Stimulated activated CD8-positive, alpha-beta memory T cell treated with anti-CD3 and anti-CD28 coated beads, Interleukin-15, amount 100 ng/mL, for 24 hours (primary cell): ENCODE data around the gene LCE3B.
"Not testable (repeated sequence)": the region's sequence is repeated elsewhere in the genome, so short reads cannot be mapped to it uniquely, and the experiment has no call there.

ENCODE experiments used
- DNase-seq: peaks from one replicate; pipeline ENCODE4 v3.0.0-alpha.2; 2020; ENCODE audit warnings: low read depth

The LCE3B gene

DNA sequence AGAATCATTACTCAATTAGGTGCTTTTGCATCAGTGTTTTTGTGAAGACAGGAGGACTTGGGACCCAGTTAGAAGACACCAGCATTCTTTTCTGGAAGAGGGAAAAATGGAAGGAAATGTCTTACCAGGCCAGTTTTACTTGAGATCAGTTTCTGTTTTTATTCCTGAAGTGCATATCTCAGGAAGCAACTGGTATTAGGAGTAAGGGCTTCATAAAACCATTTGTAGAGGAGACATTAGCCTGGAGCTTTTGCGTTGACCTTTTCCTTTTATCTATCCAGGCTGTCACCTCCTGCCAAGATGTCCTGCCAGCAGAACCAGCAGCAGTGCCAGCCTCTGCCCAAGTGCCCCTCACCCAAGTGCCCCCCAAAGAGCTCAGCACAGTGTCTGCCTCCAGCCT, at the start of gene LCE3B:
Gene LCE3B (plus strand): TSS at position 301 of the 400 bp plus-strand sequence. CDS start 0 bp downstream, at position 301.
- no peak for DNase-seq

DNA sequence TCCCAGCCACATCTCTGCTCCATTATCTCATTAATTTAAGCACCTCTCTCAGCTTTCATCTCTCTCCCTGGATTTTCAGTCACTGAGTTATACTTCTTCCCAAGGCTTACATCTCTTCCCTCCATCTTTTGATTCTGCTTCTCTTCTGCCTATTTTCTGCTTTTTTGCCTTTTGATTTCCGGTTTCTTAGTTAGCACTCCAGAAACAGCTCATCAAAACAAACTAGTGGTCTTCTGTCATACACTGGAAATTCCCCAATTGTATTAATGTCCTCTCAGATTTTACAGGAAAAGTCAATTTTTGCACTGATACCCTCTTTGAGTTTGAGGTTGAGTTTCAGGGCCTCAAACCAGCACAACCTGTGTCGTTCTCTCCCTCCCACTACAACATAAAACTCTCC, 48.5 kb upstream of the LCE3B start:
- DNase-seq: no peak

DNA sequence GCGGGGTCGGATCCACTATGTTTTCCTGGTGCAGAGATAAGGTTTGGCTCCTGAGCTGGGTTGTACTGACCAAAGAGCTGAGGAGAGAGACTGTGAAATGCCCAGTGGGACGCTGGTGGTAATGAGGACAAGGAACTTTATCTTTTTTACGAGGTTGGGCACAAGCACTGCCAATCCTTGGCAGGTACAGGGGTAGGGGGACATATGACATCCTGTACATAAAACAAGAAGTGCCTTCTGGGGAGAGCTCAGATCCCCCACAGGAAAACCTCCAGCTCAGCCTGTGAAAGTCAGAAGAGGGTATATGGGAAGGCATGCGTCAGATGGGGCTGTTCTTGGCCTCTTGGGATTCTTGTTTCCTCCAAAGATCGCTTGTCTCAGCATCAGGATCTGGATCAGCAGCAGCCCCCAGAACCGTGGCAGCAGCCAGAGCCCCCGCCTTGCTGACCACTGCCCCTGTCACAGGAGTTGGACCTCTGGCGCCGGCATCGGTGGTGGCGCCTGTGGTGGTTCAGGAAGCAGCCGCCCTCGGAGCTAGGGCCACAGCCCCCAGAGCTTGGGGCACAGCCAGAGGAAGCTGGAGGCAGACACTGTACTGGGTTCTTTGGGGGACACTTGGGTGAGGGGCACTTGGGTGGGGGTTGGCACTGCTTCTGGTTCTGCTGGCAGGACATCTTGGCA, 47.9 kb upstream of the LCE3B start:
- DNase-seq: no peak

- DNase-seq: no peak
These were observed 46.9 kb upstream of the LCE3B start, which contains the start of gene LCE3E for GRCh38 chr1:152566681-152567080. TSS of gene LCE3E (minus strand) at chr1:152566780. CDS start at chr1:152566208, 572 bp downstream.

DNA sequence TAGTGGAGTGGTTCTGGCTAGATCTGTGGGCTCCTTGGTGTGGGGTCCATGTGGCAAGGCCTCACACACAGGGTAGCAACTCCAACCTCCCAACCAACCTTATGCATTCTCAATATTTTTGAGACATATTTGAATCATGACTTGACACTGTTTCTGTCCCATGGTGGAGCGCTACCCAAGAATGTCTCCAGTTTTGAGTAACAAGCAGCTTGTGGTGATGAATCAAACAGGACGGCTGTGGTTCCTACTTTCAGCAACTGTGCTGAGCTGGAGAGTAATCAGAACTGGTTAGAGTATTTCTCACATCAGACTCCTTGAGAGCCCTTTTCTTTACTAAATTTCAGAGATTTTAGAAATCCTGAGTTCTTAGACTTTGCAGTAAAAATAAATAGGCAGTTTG, 36.4 kb upstream of the LCE3B start:
- no peak for DNase-seq

DNA sequence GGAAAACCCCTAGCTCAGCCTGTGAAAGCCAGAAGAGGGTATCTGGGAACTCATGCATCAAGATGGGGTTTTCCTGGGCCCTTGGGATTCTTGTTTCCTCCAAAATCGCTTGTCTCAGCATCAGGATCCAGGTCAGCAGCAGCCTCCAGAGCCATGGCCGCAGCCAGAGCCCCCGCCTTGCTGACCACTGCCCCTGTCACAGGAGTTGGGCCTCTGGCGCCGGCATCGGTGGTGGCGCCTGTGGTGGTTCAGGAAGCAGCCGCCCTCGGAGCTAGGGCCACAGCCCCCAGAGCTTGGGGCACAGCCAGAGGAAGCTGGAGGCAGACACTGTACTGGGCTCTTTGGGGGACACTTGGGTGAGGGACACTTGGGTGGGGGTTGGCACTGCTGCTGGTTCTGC, 34.1 kb upstream of the LCE3B start:
- DNase-seq: not testable (repeated sequence)

DNA sequence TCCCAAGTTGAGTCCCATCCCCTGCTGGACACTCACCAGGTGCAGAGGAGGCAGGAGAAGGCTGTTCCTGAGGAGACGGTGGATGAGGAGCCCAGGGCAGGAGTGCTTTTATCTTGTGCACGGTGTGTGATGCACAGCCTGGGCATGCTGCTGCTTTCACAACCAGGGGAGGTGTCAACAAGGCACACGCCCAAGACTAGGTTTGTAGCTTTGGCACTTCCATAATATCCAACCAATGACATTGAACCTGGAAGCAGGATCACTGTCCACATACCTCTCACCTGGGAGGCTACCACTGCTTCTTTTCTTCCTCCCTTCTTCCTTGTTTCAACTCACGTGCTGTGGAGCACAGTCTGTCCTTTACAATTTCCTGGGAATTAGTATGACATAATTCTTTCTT, 33.2 kb upstream of the LCE3B start, which contains the start of gene LCE3D:
Gene LCE3D (minus strand): TSS at position 84 of the 400 bp plus-strand sequence. CDS start 580 bp downstream, outside the sequence.
- no peak for DNase-seq

GRCh38 chr1:152582647-152583046, 31.0 kb upstream of the LCE3B start:
- DNase-seq: no peak

DNA sequence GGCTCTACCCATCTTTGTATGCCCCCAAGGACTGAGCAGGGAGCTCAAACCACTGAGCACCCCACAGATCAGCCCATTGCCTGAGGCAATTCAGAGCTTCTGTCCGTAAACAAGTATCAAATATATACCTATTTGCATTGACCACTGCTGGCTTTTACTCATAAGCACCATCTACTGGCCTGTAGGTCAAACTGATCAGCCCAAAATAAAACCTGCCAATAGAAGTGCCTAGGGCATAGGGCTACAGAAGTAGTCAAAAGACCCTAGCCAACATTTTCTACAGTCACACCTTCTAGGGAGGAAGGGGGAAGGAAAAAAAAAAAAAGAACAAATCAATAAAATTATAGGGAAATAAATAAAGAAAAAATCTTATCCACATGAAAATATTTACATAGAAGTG, 28.0 kb upstream of the LCE3B start:
- no peak for DNase-seq

DNA sequence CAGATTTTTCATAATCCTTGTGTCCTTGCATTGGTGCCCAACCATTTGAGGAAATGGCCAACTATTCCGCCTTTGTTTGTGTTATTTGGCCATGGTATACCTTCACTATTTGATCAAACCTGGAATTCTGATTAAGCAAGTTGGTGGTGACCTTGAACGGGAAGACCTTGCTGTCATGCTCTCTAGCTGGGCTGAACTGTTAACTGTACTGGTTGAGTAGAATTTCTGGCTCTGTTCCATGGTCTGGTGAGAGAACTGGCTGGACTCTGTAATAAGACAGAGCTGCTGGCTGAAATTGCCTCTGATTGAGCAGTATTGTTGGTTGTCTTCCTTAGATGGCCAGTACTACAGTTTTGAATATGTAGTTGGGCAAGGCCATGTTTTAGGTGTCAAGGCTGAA, 16.6 kb upstream of the LCE3B start:
- DNase-seq: no peak

DNA sequence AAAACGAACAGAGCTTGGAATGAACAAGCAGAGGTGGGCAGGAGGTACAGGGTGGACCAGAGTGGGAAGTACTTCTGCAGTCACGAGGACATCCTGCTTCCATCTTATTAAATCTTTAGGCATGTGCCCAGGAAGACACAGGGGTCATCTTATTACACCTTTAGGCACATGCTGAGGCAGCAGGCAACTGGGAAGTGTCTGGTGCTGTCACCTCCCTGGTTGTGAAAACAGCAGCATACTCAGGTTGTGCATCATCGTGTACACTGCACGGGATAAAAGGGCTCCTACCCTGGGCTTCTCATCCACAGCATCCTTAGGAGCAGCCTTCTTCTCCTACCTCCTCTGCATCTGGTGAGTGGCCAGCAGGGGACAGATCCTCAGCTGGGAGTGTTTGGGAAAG, 13.7 kb upstream of the LCE3B start, which contains the start of gene LCE3C:
Gene LCE3C (plus strand): TSS at position 301 of the 400 bp plus-strand sequence. CDS start 498 bp downstream, outside the sequence.
- DNase-seq: no peak

DNA sequence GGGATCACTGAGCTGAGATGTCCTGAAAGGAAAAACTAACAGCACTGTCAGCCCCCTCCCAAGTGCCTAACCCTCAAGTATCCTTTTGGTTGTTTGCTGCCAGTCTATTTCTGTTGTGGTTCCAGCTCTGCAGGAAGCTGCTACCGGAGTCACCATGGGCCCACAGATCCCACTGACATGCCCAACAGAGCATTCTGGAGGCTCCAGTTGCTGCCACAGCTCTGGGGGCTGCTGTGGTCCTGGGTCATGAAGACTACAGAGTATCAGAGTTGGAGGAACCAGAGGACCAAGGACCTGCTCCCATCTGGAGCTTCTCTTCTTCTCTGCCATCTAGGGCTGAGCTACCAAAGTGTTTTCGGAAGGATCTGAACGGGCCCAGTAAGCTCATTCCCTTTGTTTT, 8.4 kb downstream of the LCE3B start:
- DNase-seq: no peak

DNA sequence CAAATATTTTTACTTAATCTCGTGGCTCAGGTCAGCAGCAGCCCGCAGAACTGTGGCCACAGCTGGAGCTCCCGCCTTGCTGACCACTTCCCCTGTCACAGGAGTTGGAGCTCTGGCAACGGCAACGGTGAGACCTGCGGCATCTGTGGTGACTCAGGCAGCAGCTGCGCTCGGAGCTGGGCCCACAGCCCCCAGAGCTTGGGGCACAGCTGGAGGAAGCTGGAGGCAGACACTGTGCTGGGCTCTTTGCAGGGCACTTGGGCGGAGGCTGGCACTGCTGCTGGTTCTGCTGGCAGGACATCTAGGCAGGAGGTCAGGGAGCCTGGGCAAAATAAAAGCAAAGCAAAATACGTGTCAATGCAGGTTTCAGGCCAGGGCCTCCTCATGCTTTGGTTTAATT, 9.2 kb downstream of the LCE3B start, which contains the start of gene LCE3A:
Gene LCE3A (minus strand): TSS at position 301 of the 400 bp plus-strand sequence. CDS start 0 bp downstream, at position 301.
- DNase-seq: no peak

DNA sequence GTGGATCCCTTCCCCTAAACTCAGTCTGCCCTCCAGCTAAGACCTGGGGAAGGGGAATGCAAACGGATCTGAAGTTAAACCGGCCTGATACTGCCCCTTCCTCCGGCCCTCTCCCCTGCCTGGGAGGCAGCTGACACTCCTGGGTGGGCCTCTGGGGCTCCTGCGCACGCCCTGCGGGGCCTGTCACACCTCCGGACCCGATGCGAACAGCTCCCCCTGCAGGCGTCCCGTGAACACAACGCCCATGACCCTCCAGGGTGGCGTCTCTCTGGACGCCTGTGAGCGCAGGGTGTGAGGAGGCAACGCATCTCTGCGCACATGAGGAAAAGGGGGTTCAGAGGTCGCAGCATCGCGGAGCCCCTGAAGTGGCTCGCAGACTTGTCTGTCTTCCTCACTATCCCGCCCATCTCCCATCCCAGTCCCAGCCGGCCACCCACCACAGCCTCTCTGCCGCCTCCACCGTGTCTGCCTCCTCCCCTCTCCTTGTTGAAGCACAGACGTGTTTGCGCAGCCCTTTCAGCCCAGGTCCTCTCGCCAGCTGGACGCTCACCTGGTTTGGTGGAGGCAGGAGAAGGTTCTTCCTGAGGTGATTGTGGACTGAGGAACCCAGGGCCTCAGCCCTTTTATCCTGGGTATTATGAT, 9.7 kb downstream of the LCE3B start:
- no peak for DNase-seq

GRCh38 chr1:152626744-152627143, 13.1 kb downstream of the LCE3B start:
- DNase-seq: no peak

DNA sequence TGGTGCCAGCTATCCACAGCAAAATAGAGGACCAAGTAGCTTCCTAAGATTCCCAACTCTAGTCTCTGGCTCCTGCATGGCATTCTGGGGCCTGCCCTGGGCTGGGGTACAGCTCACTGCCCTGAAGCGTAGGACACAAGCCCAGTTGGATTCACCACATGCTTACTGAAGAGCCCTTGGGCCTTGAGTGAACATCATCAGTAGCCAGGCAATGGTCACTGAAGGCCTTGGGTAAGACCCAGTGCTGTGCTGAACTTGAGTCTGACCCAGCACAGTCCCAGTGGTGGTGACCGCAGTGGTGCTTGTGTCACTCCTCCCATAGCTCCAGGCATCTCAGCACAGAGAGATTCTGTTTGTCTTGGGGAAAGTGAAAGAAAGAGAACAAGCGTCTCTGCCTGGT, 17.0 kb downstream of the LCE3B start:
- no peak for DNase-seq

DNA sequence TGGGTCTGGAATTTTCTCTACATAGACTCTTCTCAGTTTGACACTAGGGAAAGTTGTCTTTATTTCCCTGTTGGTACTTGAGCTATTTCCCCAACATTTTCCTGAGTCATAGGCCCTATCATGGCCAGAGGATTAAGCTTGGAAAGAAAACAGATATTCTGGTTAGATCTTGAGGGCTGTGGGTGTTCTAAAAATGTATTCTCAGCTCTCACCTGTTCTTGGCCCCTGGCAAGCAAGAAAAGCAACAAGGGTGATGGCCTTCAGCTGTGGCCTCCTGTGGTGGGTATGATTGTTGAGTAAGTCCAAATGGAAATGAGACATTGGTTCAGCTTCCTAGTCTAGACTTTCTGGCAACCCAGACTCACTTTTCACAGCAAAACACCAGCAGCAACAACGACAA, 26.7 kb downstream of the LCE3B start:
- no peak for DNase-seq

DNA sequence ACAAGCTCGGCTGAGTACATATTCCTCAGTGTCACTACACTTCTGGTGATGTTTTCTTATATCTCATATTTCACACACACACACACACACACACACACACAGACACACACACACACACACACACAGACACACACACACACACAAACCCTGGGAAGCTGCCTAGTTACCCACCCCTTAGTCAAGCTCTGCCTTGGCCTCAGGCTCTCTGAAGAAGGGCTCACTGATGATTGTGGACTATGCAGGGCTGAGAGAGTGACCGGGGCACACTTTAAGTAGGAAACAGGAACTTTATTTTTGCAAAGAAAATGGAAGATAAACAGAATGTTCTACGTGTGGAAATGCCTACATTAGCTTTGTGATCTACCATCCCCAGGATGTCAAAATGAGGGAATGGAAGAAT, 30.3 kb downstream of the LCE3B start:
- no peak for DNase-seq

- no peak for DNase-seq
These were observed 31.5 kb downstream of the LCE3B start for GRCh38 chr1:152645146-152645545.

DNA sequence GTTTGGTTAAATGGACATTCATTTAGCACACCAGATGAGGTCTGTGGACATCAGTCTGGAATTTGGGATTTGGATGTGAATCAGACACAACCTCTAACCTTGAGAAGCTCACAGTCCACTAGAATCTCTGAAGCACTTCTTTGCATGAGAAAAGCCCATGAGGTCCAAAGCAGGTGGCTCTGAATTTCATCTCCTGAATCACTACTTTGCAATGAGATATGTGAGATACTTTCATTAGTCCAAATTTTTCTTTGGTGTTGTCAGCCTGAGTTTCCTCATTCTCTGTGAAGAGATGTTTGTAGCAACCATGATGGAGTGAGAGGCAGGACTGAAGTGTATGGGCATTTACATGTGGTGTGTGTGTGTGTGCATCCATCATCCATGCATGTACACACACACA, 33.0 kb downstream of the LCE3B start:
- no peak for DNase-seq

DNA sequence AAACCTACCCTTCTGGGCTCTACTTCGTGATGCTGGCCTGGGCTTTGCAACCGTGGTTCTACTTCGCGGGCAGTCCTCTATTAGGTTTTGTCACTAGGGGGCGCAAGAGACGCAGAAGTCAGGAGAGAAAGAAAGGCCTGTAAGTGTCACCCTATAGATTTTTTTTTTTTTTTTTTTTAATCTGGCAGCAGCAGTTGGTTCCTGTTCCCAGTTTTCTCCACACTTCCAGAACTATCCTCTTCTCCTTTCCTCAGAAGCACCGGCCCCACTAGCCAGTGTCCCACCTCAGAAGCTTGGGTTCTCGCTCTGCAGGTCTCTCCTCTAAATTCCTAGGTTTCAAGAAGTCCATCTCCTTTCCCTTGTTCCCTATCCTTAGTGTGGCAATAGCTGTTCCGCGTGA, 40.5 kb downstream of the LCE3B start:
- peak; percentile 12 for DNase-seq

- DNase-seq: no peak
These were observed 42.8 kb downstream of the LCE3B start for GRCh38 chr1:152656459-152656858.

DNA sequence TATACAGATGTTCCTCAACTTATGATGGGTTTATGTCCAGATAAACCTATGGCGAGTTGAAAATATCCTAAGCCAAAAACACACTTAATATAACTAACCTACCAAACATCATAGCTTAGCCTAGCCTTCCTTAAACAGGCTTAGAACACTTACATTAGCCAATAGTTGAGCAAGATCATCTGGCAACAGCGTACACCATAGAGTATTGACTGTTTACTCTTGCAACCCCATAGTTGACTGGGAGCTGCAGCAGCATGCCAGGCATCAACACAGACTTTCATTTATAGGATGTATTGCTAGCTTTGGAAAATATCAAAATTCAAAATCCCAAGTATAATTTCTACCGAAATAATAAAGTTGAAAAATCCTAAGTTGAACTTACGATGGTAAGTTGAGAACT, 44.1 kb downstream of the LCE3B start:
- no peak for DNase-seq
